GM19455 (cell line): ENCODE data around the gene ATP5F1E.

Experiments
- ATAC-seq: cut with Tn5 transposase; IDR thresholded peaks from one replicate; pipeline ENCODE4 v1.9.1; 2021; ENCODE audit not compliant: unreplicated experiment

Gene ATP5F1E

DNA sequence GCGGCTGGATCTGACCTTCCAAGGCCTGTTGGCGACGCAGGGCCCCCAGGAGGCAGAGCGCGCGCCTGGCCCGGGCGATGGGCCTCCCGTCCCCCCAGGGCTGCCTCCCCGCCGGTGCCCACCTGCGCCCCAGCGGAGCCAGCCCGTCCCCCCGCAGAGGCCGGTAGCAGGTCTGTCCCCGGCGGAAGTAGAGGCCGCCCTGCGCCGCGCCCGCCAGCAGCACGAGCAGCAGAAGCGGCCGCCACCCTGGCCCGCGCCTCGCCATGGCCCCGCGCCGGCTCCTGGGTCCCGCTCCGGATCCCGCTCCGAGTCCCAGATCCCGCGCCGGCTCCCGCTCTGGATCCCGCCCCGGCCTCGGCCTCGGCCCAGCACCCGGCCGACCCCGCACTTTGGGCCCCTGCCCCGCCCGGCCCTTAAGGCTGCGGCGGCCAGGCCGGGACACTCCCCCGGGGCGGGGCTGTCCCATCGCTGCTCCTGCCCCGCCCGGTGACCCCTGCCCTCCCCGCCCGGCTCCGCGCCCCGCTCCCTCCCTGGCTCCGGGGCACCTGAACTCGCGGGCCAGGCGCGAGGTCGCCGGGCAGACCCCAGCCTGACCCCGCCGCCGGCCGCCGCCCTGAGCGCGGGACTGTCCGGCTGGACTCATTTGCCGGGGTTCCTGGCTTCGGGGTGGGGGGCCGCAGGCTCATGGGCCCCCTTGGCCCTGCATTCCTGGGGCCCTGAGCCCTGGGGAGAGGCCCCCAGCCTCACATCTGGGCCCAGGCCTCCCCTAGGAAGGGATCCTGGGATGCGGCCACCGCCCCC, 25.1 kb downstream of the ATP5F1E start, which contains the start of gene CTSZ:
Gene CTSZ (minus strand): TSS at position 391 of the 801 bp plus-strand sequence. CDS start 126 bp downstream, at position 265.
- ATAC-seq, result peak; percentile 32

DNA sequence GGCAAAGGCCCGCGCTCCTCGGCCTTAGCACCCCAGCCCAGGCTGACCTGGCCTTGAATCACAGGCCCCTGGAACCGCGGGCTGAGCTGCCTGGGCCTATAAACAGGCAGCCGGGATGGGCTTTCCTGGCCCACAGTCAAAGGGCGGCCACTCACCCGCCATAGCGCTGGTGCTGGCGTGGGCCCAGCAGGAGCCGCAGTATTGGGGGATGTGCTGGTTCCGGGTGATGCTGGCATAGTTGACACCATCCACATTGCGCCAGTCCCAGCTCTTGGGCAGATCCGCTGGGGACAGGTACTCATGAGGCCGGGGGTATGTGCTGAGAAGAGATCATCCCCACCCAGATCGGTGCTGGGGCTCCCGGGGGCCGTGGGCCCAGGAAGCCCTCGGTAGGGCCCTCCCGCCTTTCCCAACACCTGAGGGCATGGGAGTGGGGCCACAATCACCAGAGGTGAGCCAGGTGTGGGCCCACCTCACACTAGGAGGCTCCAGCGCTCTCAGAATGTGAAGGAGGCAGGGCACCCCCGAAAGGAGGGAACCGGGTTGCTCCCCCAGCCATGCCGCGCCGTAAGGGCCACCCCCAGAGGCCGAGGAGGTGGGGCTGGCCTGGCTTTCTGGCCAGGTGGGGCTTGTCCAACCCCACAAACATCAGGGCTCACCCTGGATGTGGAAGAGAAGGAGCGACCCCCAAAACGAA, 25.8 kb downstream of the ATP5F1E start:
- no peak for ATAC-seq

DNA sequence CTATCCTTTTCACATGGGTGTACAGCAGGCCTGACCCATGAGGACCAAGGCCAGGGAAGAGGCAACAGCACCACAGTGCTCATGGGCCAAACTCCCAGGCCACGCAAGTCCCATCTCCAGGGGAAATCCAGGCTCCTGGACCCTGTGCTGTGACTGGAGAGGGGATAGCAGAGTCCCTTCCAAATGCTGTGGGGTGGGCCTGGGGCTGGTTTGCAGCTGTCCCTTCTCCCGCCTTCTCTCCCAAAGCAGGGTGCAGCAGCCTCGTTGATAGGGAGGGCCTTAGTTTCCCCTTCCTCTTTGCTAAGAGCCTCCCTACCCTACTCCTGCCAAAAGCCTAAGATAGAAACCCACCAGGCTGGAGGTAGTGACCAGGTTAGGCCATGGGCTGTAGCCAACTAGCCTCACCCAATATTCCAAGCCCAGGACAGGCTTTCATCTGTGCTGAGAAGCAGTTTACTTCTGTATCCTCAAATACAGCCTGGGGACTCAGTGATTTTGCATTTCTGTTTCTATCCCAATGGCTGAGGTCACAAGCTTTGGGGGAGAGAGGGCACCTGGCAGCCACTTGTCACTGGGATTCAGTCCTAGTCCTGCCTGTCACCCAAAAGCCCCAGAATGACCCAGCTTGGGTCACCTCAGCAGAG, 26.5 kb downstream of the ATP5F1E start:
- ATAC-seq, result no peak

DNA sequence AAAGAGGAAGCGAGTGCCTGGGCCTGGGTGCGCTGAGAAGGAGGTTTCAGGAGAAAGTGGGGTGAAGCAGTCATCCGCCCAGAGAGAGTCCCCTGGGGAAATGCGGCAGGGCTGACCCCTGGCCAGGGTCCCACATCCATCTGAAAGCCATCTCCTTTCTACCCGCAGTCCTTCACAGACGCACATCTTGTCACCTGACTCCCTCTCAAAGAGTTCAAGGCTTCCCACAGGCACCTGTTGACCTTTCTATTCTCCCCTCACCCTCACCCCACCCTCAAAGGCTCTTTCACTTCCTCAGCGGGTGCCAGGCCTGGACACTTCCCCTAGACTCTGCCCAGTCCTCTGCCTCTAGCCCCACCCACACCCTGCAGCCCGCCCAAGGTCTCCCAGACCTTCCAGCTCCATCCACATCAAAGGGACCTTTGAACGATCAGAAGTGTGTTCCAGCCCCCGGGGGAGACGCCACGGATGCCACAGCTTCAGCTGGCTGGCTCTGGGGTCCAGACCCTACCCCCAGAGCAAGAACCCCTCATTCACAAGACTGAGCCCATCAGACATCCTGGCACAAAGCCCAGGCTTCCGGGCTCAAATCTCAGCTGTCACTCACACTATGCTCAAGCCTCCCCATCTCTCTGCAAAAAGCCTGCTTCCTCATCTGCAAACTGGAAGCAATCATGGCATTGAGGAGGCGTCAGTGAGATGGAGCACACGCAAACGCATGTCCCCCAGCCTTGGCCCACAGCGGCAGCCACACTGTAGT, 27.2 kb downstream of the ATP5F1E start:
- ATAC-seq, result peak; percentile 47

DNA sequence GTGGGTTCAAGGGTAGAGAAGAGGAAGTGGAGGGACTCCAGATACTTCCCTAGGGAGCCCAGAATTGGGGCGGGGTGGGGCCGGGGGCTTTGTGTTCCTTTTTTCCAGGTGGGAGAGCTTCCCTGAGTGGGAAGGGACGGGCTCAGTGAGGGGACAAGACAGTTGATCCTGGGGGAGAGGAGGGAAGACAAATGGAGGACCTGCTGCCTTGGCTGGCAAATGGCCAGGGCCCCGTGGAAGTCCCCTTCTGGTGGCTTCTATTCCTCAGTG, 27.7 kb downstream of the ATP5F1E start:
- no peak for ATAC-seq

- ATAC-seq, result no peak
Observed at GRCh38 chr20:59003836-59004492, 28.2 kb downstream of the ATP5F1E start.

GRCh38 chr20:59002874-59003399, 29.2 kb downstream of the ATP5F1E start:
- ATAC-seq, result no peak

- ATAC-seq, result no peak
Observed at GRCh38 chr20:59002388-59002787, 29.7 kb downstream of the ATP5F1E start.

- no peak for ATAC-seq
Observed at GRCh38 chr20:59001449-59002171, 30.5 kb downstream of the ATP5F1E start.

DNA sequence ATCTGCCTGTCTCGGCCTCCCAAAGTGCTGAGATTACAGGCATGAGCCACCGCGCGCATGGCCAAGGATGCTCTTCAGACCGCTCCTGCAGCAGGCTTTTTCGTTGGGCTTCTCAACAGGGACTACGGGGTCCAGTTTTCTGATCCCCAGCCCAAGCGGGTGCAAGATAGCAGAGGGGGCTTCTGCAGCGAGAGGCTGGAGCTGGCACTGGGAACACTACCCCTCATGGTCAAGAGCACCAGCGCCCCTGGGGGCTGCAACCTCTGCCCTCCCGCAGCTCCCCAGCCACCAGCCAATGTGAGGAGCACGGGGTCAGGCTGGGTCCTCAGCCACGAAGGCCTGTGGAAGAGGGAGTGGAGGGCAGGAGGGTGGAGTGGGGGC, 31.1 kb downstream of the ATP5F1E start:
- no peak for ATAC-seq

GRCh38 chr20:59000326-59000725, 31.8 kb downstream of the ATP5F1E start:
- no peak for ATAC-seq

GRCh38 chr20:58998656-58999055, 33.5 kb downstream of the ATP5F1E start:
- no peak for ATAC-seq

GRCh38 chr20:58997141-58997770, 34.9 kb downstream of the ATP5F1E start:
- ATAC-seq, result no peak

DNA sequence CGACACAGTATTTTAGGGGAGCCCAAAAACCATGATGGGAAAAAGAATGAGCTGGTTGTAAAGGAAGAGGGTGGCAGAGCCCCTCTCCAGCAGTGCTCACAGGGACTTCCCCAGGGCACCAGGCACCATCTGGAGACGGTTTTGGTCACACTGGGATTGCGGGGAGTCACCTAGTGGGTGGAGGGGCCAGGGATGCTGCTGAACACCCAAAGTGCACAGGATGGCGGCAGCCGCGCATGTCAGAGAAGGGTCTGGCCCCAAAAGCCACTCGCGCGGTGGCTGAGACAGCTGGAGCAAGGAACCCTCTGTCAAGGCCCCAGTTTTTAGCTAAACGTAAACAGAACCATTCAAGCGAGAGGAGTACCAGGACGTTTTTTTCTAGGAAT, 35.9 kb downstream of the ATP5F1E start:
- no peak for ATAC-seq

GRCh38 chr20:58995461-58996225, 36.5 kb downstream of the ATP5F1E start:
- ATAC-seq, result no peak

DNA sequence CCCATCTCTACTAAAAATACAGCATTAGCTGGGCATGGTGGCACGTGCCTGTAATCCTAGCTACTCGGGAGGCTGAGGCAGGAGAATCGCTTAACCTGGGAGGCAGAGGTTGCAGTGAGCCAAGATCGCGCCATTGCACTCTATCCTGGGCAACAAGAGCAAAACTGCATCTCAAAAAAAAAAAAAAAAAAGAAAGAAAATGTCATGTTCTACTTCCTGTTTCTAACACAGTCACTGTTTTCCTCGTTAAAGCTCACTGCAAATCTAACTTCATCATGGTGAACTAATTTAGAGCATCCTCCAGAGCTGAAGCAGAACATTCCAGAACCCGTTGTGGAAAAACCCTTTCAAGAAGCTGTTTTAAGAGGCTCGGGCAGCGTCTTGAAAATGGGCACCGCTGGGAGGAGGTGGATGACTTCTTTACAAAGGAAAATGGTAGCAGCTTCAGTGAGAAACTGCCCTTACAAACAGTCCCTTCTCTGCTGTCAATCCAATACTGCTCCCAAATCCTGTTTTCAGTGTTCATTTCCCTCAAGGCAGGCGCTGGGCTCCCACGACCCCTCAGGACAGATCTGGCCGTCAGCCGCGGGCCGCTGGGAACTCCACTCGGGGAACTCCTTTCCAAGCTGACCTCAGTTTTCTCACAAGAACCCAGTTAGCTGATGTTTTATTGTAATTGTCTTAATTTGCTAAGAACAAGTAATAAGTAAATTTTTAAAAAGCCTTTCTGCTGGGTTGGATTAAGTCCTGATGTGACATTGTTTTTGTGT, 37.6 kb downstream of the ATP5F1E start:
- ATAC-seq, result no peak

GRCh38 chr20:58993332-58994248, 38.5 kb downstream of the ATP5F1E start:
- no peak for ATAC-seq
